ENCODE measurements around the gene ARCN1.

Gene ARCN1

GRCh38 chr11:118644496-118644895, 72.3 kb downstream of the ARCN1 start:
- Mint-ChIP-seq H3K4me1 (peaks cover 15% of the 10 kb centered on the region), H3K4me3 (no peak overlapping the region), H3K27ac (peak overlapping the region in 1 of 3 experiments; percentile 43), H3K9me3 (no peaks in the 10 kb centered on the region), H3K27me3 (ENCODE audit: low read depth) (no peaks in the 10 kb centered on the region), H3K36me3 (ENCODE audit: low read depth) (peaks cover 64% of the 10 kb centered on the region)
- TF ChIP-seq CTCF (IDR thresholded peaks at IDR 0.05; ENCODE audit: unreplicated experiment in 3 of 3) = no peak

GRCh38 chr11:118645066-118645715, 73.0 kb downstream of the ARCN1 start:
- no peak overlapping the region for H3K4me3 Mint-ChIP-seq
- H3K9me3 Mint-ChIP-seq = no peaks in the 10 kb centered on the region
- peaks cover 67% of the 10 kb centered on the region for H3K36me3 Mint-ChIP-seq (ENCODE audit: low read depth)
- peak overlapping the region in 2 of 3 experiments; percentile 23 to 43 for H3K27ac Mint-ChIP-seq
- H3K4me1 Mint-ChIP-seq = peaks cover 15% of the 10 kb centered on the region
- TF ChIP-seq CTCF (IDR thresholded peaks at IDR 0.05; ENCODE audit: unreplicated experiment in 3 of 3) = no peak
- no peaks in the 10 kb centered on the region for H3K27me3 Mint-ChIP-seq (ENCODE audit: low read depth)

GRCh38 chr11:118646393-118646792, 74.2 kb downstream of the ARCN1 start:
- no peak for TF ChIP-seq CTCF (IDR thresholded peaks at IDR 0.05; ENCODE audit: unreplicated experiment in 3 of 3)
- peaks cover 73% of the 10 kb centered on the region for H3K36me3 Mint-ChIP-seq (ENCODE audit: low read depth)
- H3K27ac Mint-ChIP-seq = peak overlapping the region; percentile 10 to 47 (median 41)
- no peak overlapping the region for H3K4me3 Mint-ChIP-seq
- H3K27me3 Mint-ChIP-seq (ENCODE audit: low read depth) = no peaks in the 10 kb centered on the region
- no peaks in the 10 kb centered on the region for H3K9me3 Mint-ChIP-seq
- H3K4me1 Mint-ChIP-seq = peaks cover 15% of the 10 kb centered on the region

GRCh38 chr11:118648291-118648690, 76.1 kb downstream of the ARCN1 start:
- H3K27ac Mint-ChIP-seq = no peak overlapping the region
- H3K9me3 Mint-ChIP-seq = no peaks in the 10 kb centered on the region
- H3K4me3 Mint-ChIP-seq = no peak overlapping the region
- H3K27me3 Mint-ChIP-seq (ENCODE audit: low read depth) = no peaks in the 10 kb centered on the region
- H3K36me3 Mint-ChIP-seq (ENCODE audit: low read depth) = peaks cover 83% of the 10 kb centered on the region
- no peak for TF ChIP-seq CTCF (IDR thresholded peaks at IDR 0.05; ENCODE audit: unreplicated experiment in 3 of 3)
- peaks cover 10% of the 10 kb centered on the region for H3K4me1 Mint-ChIP-seq

GRCh38 chr11:118649941-118650340, 77.7 kb downstream of the ARCN1 start:
- TF ChIP-seq CTCF (IDR thresholded peaks at IDR 0.05; ENCODE audit: unreplicated experiment in 3 of 3) = no peak

GRCh38 chr11:118650366-118650765, 78.2 kb downstream of the ARCN1 start:
- Mint-ChIP-seq H3K9me3 (no peaks in the 10 kb centered on the region), H3K27me3 (ENCODE audit: low read depth) (no peaks in the 10 kb centered on the region), H3K27ac (no peak overlapping the region), H3K4me1 (peaks cover 10% of the 10 kb centered on the region), H3K4me3 (no peak overlapping the region), H3K36me3 (ENCODE audit: low read depth) (peaks cover 81% of the 10 kb centered on the region)
- no peak for TF ChIP-seq CTCF (IDR thresholded peaks at IDR 0.05; ENCODE audit: unreplicated experiment in 3 of 3)

More at GRCh38 chr11:118649941-118650340, 77.7 kb downstream of the ARCN1 start:
- Mint-ChIP-seq H3K4me1 (peaks cover 10% of the 10 kb centered on the region), H3K27me3 (ENCODE audit: low read depth) (no peaks in the 10 kb centered on the region), H3K9me3 (no peaks in the 10 kb centered on the region), H3K36me3 (ENCODE audit: low read depth) (peaks cover 81% of the 10 kb centered on the region), H3K4me3 (no peak overlapping the region), H3K27ac (no peak overlapping the region)

All from nephron (organoid).